ENCODE data around the gene KDM8. TPM values are rescaled to one million over a fixed set of nuclear protein-coding genes. Genes with fewer than 3 reads are reported as not detected.

The KDM8 gene
- polyA plus RNA-seq, 3 donors = 8.4 to 8.8 (median 8.5) TPM

DNA sequence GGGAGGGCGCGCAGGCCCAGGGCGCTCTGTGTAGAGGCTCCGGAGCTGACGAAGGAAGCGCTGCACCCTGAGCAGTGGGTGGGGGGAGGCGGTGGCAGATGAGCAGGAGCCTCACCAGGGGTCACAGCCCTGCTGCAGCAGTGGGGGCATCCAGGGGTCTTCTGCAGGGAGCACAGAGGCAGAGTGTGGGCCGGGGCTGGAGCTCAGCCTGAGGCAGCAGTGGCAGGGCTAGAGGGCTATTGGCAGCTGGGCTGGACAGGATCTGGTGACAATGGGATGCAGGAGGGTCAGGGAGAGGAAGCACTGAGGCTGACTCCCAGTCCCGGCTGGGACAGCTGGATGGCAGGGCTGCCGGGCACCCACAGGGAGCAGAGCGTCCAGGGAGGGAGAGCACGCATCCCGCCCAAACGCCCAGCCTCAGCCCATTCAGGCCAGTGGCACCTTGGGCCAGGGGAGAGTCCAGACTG is 21.0 kb downstream of the KDM8 start:
- no peak for DNase-seq (ENCODE audit: extremely low read depth in 1 of 11, low read depth in 9 of 11, low spot score in 4 of 11)

GRCh38 chr16:27224741-27225300 is 21.5 kb downstream of the KDM8 start:
- DNase-seq (ENCODE audit: extremely low read depth in 1 of 11, low read depth in 9 of 11, low spot score in 4 of 11) = no peak

GRCh38 chr16:27225536-27226360 is 22.4 kb downstream of the KDM8 start:
- no peak for DNase-seq (ENCODE audit: extremely low read depth in 1 of 11, low read depth in 9 of 11, low spot score in 4 of 11)

DNA sequence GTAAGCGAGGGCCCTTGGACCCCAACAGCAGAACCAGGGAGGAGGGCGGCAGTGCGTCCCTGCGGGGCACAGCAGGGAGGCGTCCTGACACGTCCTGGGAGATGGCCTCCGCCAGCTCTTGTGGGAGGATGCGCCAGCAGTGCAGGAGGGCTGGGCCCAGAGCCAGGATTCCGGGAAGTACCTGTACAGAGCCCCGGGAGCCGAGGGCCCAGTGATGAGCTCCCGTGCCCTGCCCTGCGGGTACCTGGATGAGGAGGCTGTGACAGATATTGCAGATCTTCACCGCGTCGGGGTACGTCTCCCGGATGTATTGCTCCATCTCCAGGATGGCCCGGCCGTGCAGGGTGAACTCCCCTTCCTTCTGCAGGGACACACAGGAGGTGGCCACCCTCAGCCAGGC is 23.1 kb downstream of the KDM8 start:
- DNase-seq (ENCODE audit: extremely low read depth in 1 of 11, low read depth in 9 of 11, low spot score in 4 of 11) = no peak

DNA sequence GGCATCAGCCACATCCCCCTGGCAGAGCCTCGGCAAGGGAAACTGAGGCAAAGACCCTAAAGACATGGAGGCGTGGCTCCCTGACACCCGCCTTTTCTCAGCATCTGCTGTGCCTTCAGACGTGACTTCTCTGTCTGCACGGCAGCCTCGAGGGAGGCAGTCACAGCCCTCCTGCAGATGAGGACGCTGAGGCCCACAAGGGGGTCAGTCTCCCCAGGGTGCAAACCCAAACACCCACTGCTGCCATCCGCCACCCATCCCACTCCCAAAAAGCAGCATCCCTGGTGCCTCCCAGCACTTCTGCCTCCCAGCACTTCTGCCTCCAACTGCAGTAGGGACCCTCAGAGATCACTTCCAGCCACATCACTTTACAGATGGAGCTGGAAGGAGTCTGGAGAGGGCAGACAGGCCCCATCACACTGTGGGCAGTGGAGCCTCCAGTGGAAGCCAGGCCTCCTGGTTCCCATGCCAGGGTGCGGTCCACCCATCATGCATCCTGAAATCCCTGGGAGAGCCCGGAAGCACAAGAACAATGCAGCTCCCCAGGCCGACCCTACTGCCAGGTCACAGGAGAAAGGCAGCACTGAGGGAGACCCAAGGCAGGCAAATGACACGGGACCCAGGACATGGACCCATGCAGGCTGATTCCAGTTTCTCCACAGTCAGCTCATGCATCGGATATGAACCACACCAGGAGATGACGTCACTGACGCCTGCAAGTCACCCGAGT is 23.8 kb downstream of the KDM8 start:
- DNase-seq (ENCODE audit: extremely low read depth in 1 of 11, low read depth in 9 of 11, low spot score in 4 of 11) = no peak

- no peak for DNase-seq (ENCODE audit: extremely low read depth in 1 of 11, low read depth in 9 of 11, low spot score in 4 of 11)
These were observed 24.7 kb downstream of the KDM8 start for GRCh38 chr16:27228045-27228444.

DNA sequence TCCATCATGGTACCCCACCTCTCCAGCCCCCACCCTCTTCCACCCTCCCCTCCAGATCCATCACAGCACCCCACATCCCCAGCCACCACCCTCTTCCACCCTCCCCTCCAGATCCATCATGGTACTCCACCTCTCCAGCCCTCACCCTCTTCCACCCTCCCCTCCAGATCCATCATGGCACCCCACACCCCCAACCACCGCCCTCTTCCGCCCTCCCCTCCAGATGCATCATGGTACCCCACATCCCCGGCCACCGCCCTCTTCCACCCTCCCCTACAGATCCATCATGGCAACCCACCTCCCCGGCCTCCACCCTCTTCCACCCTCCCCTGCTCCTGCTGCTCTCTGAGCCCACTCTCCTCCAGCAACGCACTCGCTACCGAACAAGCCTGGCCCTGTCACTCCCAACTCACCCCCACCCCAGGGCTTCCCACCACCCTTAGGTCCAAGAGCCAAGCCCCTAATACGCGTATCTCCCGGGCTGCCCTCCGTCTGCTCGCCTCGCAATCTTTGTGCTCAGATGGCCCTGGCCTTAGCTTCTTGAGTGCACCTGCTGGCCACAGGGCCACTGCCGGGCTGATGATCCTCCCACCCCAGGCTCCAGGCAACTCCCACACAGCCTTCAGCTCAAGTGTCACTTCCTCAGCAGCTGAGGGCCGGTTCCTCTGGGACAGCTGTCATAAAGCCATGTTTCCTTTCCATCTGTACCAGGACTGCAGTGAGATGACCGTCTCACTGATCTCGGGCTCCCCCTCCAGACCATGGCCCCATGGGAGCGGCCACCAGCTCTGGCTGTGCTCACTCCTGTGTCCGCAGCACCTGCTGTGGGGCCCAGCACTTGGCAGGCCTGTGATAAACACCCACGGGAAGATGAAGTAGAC is 25.5 kb downstream of the KDM8 start:
- peak in 5 of 11 donors; percentile 63 to 70 (median 69) for DNase-seq (ENCODE audit: extremely low read depth in 1 of 11, low read depth in 9 of 11, low spot score in 4 of 11)

- no peak for DNase-seq (ENCODE audit: extremely low read depth in 1 of 11, low read depth in 9 of 11, low spot score in 4 of 11)
These were observed 26.7 kb downstream of the KDM8 start for GRCh38 chr16:27229891-27230470.

DNA sequence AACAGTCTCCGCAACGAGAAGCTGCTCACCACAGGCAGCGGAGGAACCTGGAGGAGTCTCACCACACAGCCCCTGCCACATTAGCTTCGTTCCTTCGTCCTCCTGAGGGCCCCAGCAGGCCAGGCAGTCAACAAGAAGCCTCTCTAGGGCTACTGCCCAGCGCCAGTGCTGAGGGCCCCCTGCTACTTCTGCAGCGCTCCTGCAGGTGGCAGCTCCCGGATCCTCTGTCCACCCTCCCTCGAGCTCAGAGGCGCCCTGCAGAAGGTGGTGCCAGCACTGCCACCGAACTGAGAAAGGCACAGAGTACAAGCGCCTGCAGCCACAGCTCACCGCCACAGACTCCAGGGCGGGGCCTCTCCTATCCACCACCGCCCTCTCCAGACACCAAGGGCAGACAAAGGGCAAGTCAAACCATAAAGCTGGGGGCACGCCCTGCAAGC is 27.3 kb downstream of the KDM8 start:
- no peak for DNase-seq (ENCODE audit: extremely low read depth in 1 of 11, low read depth in 9 of 11, low spot score in 4 of 11)

DNA sequence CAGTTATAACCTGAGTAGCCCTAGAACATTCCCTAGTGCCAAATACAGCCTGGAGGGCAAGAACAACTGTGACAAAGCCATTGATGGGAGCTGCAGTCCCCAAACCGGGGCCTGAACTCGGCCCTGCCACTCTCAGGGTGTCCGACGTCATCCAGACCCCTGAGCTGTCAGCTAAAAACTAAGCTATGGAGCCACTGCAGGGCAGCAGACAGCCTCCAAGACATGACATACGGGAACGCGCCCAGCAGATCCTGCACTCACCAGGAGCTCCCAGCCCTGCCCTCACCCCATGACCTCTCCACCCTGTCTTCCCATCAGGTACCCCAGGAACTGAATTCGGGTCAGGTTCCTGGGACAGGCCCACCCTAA is 28.4 kb downstream of the KDM8 start:
- DNase-seq (ENCODE audit: extremely low read depth in 1 of 11, low read depth in 9 of 11, low spot score in 4 of 11) = no peak

DNA sequence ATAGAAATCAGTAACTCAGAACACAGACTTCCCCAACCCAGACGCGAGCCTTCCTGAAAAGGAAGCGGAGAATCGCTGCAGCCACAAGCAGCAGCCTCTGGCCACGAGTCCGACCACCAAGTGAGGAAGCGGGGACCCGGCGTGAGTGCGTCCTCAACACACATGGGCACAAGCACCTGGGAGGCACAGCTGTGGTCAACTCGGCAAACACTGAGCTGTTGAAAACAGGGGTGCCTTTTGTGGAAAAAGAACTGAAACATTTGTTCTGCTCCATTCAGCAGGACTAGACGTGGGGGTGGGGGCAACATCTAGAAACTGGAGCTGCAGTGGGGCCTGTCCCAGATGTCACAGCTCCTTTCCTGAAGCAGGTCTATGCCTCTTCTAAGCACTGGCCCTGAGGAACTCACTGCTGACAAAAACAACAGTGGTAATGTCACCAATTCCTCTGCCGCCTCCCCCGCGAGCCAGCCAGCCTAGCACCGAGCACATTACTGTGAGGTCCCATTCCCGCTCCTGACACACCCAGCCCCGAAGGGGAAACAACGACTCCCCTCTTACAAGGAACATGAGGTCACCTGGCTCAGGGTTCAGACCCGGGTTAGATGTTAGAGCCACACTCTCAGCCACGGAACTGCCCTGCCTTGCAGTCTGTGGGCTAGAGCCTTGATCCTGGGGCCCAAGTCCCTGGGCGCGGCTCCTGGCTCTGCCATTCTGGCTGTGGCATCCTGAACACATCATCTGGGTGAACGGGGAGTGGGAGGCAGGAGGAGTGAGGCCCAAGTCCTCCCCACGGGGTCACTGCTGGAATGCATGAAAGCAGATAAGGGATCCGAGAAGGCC is 29.0 kb downstream of the KDM8 start:
- DNase-seq (ENCODE audit: extremely low read depth in 1 of 11, low read depth in 9 of 11, low spot score in 4 of 11) = no peak

DNA sequence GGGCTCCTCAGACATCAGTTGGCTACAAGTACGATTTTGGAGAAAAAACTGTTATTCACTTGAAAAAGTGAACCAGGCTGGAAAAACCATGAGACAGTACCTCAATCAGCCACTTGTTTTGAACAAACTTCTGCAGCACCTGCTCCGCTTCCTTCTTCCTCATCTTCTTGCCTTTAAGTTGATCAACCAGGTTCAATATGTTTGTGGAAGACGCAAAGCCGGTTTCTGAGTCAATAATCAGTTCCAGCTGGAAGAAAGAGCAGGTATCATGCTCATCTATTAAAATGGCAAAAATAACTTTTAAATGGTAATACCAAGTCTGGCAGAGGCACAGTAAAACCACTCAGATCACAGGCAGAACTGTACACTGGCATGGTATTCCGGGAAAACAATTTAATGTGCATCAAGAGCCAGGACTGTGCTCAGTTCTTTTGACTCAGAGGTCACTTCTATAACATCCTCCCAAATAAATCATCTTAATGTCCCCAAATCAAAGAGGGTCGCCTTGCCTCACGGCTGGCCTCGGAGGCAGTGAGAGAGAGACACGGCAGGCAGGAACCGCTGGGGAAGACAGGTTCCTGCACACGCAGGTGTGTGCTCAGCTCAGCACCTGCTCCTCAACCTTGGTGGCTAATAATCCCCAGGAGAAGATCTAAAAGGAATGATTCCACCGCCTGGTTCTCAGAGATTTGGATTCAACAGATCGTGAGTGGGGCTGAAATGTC is 29.7 kb downstream of the KDM8 start:
- no peak for DNase-seq (ENCODE audit: extremely low read depth in 1 of 11, low read depth in 9 of 11, low spot score in 4 of 11)

- no peak for DNase-seq (ENCODE audit: extremely low read depth in 1 of 11, low read depth in 9 of 11, low spot score in 4 of 11)
These were observed 30.4 kb downstream of the KDM8 start for GRCh38 chr16:27233731-27234130.

- no peak for DNase-seq (ENCODE audit: extremely low read depth in 1 of 11, low read depth in 9 of 11, low spot score in 4 of 11)
These were observed 30.8 kb downstream of the KDM8 start for GRCh38 chr16:27234171-27234570.

- no peak for DNase-seq (ENCODE audit: extremely low read depth in 1 of 11, low read depth in 9 of 11, low spot score in 4 of 11)
These were observed 31.3 kb downstream of the KDM8 start for GRCh38 chr16:27234603-27235002.

DNA sequence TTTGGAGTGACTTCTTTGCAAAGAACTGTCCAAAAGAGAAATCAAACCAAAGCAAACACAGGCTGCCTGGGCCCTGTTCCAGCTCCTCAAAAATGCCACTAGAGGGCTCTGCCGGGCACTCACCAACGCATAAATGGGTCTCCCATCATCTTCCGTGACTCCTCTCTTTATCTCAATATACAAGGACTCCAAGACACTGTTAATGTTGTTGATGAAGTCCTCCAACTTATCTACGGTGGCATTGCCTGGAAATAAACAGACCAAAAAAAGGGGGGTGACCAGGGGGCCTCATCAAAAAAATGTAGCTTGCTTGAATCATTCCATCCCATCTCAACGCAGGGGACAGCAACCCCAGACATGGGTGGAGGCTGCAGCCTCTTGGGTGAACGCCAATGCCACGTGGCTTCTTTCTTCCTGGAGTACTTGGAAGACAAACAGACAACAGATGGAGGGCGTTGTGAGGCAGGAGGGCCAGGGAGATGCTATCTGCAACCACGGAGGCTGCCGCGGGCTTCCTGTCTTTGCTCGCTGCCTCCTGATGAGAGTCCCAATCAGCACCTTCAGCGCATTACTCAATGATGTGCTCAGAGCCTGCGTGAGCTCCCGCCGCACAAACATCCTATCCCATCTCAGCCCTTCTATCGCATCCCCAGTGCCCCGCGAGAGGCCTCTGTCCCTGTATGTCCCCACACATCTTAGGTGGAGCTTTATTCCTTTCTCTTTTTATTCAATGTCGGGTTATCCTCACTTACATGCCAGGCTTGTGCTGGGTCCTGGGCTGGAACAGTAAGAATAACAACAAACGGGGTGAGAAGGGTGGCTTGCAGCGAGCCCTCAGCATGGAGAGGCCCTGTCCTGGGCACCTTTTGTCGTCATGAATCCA is 32.0 kb downstream of the KDM8 start:
- DNase-seq (ENCODE audit: extremely low read depth in 1 of 11, low read depth in 9 of 11, low spot score in 4 of 11) = peak in 2 of 11 donors; percentile 48 to 54

GRCh38 chr16:27235938-27236245 is 32.6 kb downstream of the KDM8 start:
- no peak for DNase-seq (ENCODE audit: extremely low read depth in 1 of 11, low read depth in 9 of 11, low spot score in 4 of 11)

Data from renal cortex interstitium (tissue), 11 donors.